ENCODE measurements around the gene NR2E1. TPM values are rescaled to one million over a fixed set of nuclear protein-coding genes. Genes with fewer than 3 reads are reported as not detected.

Gene NR2E1
- total and polyA plus RNA-seq, 2 of the 13 experiments (the other 11 are each of a cell fraction or from before 2014, with no cell fraction given) = not detected

GRCh38 chr6:108165714-108166663, at the start of gene NR2E1 (continued):
- TF ChIP-seq ZNF609 (CRISPR knock-in tag; IDR thresholded peaks at IDR 0.05; ENCODE audit: borderline replicate concordance) (no peak), TEAD3 (CRISPR knock-in tag; optimal IDR thresholded peaks at IDR 0.05; ENCODE audit: borderline replicate concordance) (no peak), ATF6 (CRISPR knock-in tag; conservative IDR thresholded peaks at IDR 0.05) (no peak), ZNF7 (CRISPR knock-in tag; IDR thresholded peaks at IDR 0.05) (no peak), ZIK1 (CRISPR knock-in tag; IDR thresholded peaks at IDR 0.05; ENCODE audit: borderline replicate concordance, low read depth) (no peak), SMARCE1 (IDR thresholded peaks at IDR 0.05; ENCODE audit: borderline replicate concordance) (no peak), HMG20B (CRISPR knock-in tag; conservative IDR thresholded peaks at IDR 0.05) (no peak)
